Astrocyte of the spinal cord (primary cell): ENCODE data around the gene GLI1.
"Not testable (repeated sequence)": the region's sequence is repeated elsewhere in the genome, so short reads cannot be mapped to it uniquely, and the experiment has no call there.

Source experiments
- DNase-seq: peaks from one replicate; pipeline ENCODE4 v3.0.0; 2011; ENCODE audit warnings: low read depth, low spot score
- H3K4me3 ChIP-seq: 2 replicates; pipeline ENCODE4 v1.5.1; 2011; ENCODE audit warnings: low read depth, mild to moderate bottlenecking, low read length, moderate library complexity
- in situ Hi-C: cut with HindIII; loops from 2 replicates; pipeline ENCODE4 v1.10.0; 2017; ENCODE audit warnings: low sequenced_read_pairs
- TF ChIP-seq, protein P1 (sequence below): IDR thresholded peaks from 2 replicates; pipeline ENCODE4 v1.5.1; 2012; ENCODE audit warnings: low read depth, mild to moderate bottlenecking, low read length, inconsistent platforms

GLI1 gene

DNA sequence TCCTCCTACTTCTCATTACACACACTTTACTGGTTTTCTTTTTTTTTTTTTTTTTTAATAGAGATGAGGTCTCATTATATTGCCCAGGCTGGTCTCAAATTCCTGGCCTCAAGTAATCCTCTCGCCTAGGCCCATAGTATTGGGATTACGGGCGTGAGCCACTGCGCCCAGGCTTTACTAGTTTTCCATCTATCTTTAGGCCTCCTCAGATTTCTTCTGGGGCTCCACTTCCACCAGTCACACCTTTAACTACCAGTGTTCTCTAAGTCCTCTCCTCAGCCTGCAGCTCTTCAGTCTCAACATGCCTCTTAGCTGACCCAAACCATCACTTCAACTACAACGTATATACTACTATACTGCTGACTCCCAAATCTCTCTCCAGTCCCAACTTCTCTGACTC lies 39.1 kb upstream of the GLI1 start:
- H3K4me3 ChIP-seq: no peak overlapping the region
- in situ Hi-C loops: no loop called here
- TF ChIP-seq, protein P1, sequence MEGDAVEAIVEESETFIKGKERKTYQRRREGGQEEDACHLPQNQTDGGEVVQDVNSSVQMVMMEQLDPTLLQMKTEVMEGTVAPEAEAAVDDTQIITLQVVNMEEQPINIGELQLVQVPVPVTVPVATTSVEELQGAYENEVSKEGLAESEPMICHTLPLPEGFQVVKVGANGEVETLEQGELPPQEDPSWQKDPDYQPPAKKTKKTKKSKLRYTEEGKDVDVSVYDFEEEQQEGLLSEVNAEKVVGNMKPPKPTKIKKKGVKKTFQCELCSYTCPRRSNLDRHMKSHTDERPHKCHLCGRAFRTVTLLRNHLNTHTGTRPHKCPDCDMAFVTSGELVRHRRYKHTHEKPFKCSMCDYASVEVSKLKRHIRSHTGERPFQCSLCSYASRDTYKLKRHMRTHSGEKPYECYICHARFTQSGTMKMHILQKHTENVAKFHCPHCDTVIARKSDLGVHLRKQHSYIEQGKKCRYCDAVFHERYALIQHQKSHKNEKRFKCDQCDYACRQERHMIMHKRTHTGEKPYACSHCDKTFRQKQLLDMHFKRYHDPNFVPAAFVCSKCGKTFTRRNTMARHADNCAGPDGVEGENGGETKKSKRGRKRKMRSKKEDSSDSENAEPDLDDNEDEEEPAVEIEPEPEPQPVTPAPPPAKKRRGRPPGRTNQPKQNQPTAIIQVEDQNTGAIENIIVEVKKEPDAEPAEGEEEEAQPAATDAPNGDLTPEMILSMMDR: no peak
- no peak for DNase-seq

DNA sequence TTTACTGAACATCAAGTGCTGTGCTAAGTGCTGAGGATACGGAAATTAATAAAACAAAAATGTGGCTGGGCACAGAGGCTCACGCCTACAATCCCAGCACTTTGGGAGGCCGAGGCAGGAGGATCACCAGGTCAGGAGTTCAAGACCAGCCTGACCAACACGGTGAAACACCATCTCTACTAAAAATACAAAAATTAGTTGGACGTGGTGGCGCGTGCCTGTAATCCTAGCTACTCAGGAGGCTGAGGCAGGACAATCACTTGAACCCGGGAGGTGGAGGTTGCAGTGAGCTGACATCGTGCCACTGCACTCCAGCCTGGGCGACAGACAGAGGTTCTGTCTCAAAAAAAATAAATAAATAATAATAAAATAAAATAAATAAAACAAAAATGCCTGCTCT lies 32.6 kb upstream of the GLI1 start:
- DNase-seq, H3K4me3 ChIP-seq, in situ Hi-C loops: not testable (repeated sequence)

DNA sequence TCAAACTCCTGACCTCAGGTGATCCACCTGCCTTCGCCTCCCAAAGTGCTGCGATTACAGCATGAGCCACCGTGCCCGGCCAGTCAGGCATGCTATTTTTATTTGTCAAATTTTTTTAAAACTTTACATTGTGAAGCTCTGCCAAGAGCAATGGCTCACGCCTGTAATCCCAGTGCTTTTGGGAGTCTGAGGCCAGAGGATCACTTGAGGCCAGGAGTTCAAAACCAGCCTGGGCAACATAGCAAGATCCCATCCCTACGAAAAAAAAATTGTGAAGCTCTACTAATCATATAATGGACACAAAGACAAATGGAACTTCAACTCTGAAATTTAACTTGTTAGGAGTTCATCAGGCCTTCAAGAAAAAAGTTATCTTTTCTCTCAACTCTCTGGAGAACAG lies 30.6 kb upstream of the GLI1 start:
- TF ChIP-seq, protein P1: no peak
- in situ Hi-C loops: no loop called here
- no peak overlapping the region for H3K4me3 ChIP-seq
- DNase-seq: no peak

DNA sequence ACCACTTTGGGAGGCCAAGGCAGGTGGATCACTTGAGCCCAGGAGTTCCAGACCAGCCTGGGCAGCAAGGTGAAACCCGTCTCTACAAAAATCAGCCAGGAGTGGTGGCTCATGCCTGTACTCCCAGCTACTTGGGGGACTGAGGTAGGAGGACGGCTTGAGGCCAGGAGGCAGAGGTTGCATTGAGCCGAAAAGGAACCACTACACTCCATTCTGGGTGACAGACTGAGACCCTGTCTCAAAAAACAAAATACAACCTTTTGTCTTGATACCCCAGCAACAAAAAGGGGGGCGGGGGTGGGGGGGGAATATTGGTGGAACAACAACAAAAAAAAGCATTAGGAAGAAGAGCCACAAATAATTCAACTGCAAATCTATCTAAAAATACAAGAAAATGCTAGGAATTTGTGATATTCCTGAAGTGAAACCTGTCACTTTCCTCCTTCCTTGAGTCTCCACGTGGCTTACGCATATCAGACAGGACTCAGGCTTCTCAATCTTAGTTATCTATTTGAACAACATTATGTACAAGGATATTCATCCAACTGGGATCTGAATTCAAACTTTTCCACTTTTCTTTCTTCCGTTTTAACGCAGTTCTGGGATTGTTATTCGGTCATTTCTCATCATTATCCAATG lies 30.0 kb upstream of the GLI1 start:
- peak overlapping the region; percentile 70 for H3K4me3 ChIP-seq
- DNase-seq: no peak
- TF ChIP-seq, protein P1: no peak
- in situ Hi-C loops: no loop called here

DNA sequence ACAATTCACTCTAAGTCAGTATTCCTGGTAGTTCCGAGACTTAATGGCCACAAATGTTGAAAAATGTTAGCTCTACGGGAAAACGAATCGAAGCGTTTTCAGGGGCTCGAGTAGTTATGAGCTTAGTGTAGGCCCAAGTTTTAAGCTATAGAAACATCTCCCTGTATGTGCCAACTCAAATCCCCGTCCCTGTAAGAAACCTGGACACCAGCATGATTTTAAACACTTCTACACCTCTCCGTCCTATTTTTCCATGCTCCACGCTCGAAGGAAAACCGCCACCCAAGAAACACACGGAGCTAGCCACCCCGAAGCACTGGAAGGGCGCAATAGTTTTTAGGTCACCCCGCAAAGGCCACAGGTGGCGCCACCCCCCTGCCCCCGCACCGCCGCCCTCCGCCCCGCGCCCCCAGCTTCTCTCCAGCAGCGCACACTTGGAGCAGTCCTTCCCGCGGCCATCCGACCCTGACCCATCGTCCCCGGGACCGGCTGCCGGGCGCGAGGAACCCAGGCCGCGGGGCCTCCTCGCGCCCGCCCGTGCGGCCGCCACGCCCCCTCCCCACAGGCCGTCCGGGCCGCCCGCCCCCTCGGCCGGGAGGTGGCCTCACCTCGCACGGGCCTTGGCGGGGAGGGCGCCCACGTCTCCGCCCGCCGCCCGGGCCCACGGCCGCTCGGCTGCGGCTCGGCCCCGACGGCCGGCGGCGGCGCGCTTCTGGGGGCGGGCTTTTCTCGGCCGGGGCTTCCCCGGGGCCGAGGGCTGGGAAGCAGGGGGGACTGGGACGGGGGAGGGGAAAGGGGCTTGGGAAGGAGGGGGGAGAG lies 29.3 kb upstream of the GLI1 start:
- in situ Hi-C loops: no loop called here
- peak; percentile 50 for DNase-seq
- H3K4me3 ChIP-seq: peak overlapping the region; percentile 70
- TF ChIP-seq, protein P1: no peak

DNA sequence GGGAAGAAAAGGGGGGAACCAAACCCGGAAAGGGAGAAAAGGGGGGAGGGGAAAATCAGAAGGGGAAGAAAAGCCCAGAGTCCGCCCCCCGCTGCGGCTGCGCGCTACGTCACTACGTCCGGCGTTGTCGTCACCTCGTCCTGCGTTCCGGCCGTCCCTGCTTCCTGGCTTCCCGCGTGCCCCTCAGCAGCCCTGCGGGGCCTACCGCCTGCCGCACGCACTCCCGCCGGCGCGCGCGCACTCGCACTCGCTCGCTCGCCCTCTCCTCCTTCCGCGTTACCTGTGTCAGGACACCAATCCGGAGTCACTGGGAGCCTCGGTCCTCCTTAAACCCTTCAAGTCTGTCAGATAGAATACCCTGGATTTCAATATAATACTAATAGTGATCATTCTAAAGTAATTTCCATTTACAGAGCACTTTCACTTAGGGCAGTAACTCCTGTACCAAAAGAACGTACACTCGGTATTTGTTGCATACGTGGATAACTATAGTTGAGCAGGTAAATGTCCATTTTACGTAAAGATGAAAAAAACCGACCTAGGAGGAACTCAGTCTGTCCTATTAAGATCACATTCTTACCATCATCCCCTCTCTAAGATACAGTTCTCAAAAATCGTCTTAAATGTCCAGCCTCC lies 28.5 kb upstream of the GLI1 start, which contains the start of gene R3HDM2:
Gene R3HDM2 (minus strand): TSS at position 113 of the 636 bp plus-strand sequence. CDS start 120,615 bp downstream, outside the sequence.
- TF ChIP-seq, protein P1: no peak
- peak; percentile 93 for DNase-seq
- H3K4me3 ChIP-seq: peak within 1 kb of the TSS; percentile 70
- in situ Hi-C loops: no loop called here
